Skeletal muscle tissue (tissue), 4 donors: ENCODE measurements around the gene C3orf22. TPM values are rescaled to one million over a fixed set of nuclear protein-coding genes. Genes with fewer than 3 reads are reported as not detected.

Source experiments
- H3K27ac ChIP-seq: one replicate; pipeline ENCODE4 v1.7.0; 2013; ENCODE audit warnings: mild to moderate bottlenecking, low read depth, low read length, inconsistent platforms
- H3K27me3 ChIP-seq, 3 donors: one replicate each; pipeline ENCODE4 v1.7.0; 2013; ENCODE audit warnings: low read length in 3 of 3; ENCODE audit not compliant: control insufficient read depth in 3 of 3, insufficient read depth in 3 of 3
- H3K36me3 ChIP-seq, 3 donors: one replicate each; pipeline ENCODE4 v1.7.0; 2013; ENCODE audit warnings: low read length in 3 of 3; ENCODE audit not compliant: control insufficient read depth in 3 of 3, insufficient read depth in 3 of 3
- H3K4me1 ChIP-seq, 3 donors: one replicate each; pipeline ENCODE4 v1.7.0; 2013; ENCODE audit warnings: low read length in 3 of 3, mild to moderate bottlenecking in 3 of 3; ENCODE audit not compliant: control insufficient read depth in 3 of 3, insufficient read depth in 3 of 3
- H3K4me3 ChIP-seq, 3 donors: one replicate each; pipeline ENCODE4 v1.7.0; 2013; ENCODE audit warnings: low read length in 3 of 3
- H3K9ac ChIP-seq, 3 donors: one replicate each; pipeline ENCODE4 v1.7.0; 2013; ENCODE audit warnings: low read length in 3 of 3, mild to moderate bottlenecking in 3 of 3, moderate library complexity in 2 of 3, low read depth in 1 of 3
- H3K9me3 ChIP-seq, 3 donors: one replicate each; pipeline ENCODE4 v1.7.0; 2013; ENCODE audit warnings: low read length in 3 of 3; ENCODE audit not compliant: control insufficient read depth in 3 of 3
- total RNA-seq: library from RNA; depleted of rRNA; stranded (reverse); fragments of >200 nt; gene quantifications from one replicate; pipeline ENCODE4 v1.2.3, GENCODE V29; 2014
- donor health status: Osteomylitis.

Gene C3orf22
- total RNA-seq, 1 donor from 2014 or later, result under 0.01 TPM

- H3K27me3 ChIP-seq, result no peaks in the 10 kb centered on the region
- H3K36me3 ChIP-seq, result no peaks in the 10 kb centered on the region
- H3K9me3 ChIP-seq, result no peaks in the 10 kb centered on the region
- no peaks in the 10 kb centered on the region for H3K4me1 ChIP-seq
- H3K27ac ChIP-seq, result no peak overlapping the region
- no peak overlapping the region for H3K4me3 ChIP-seq
- no peak overlapping the region for H3K9ac ChIP-seq
Measured at GRCh38 chr3:126557761-126558160, 971 bp downstream of the C3orf22 start.

DNA sequence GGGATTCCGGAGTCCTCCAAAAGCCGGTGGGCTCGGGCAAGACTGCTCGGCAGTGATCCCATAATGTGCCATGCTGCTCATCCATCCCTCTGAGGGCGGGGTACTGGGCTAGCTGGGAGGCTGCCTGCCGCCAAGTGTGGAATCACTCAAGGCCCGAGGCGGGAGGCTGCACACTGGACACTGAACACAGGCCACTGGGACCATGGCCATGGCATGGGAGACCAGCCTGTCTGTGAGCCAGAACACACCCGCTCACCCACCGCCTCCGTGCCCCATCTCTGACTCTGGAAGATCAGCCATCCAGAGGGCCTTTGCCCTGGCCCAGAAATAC, 1.4 kb downstream of the C3orf22 start:
- no peak overlapping the region for H3K9ac ChIP-seq
- no peaks in the 10 kb centered on the region for H3K4me1 ChIP-seq
- H3K4me3 ChIP-seq, result no peak overlapping the region
- no peak overlapping the region for H3K27ac ChIP-seq
- no peaks in the 10 kb centered on the region for H3K27me3 ChIP-seq
- H3K36me3 ChIP-seq, result no peaks in the 10 kb centered on the region
- H3K9me3 ChIP-seq, result no peaks in the 10 kb centered on the region

DNA sequence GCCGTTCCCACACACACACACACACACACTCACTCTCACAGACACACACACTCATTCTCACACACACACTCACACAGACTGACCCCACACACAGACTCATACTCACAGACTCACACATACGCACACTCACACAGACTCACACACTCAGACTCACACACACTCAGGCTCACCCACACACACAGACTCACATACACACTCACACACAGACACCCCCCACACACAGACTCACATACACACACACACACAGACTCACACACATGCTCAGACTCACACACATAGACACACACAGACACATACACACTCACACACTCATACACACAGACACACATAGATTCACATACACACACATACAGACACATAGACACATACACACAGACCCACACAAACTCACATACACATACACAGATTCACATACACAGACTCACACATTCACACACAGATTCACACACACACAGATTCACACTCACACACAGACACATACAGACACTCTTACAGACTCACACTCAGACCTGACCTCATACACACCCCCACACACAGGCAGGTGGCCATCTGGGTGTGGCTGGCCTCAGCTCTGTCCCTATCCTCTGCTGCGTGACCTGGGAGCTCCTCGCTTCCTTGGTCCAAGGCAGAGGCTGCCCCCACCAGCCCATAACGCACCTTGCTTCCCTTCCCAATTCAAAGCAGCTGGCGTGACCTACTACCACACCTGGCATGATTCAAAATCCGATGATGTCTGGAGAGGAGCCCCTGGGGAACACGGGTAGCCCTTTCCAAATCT, 1.9 kb downstream of the C3orf22 start:
- no peak overlapping the region for H3K27ac ChIP-seq
- no peak overlapping the region for H3K4me3 ChIP-seq
- no peak overlapping the region for H3K9ac ChIP-seq

GRCh38 chr3:126555795-126556636, 2.7 kb downstream of the C3orf22 start:
- Histone ChIP-seq H3K4me1 (peaks cover 0 to 9% (median 3%) of the 10 kb centered on the region in 3 donors), H3K27me3 (no peaks in the 10 kb centered on the region), H3K4me3 (no peak overlapping the region), H3K27ac (no peak overlapping the region), H3K36me3 (no peaks in the 10 kb centered on the region), H3K9ac (no peak overlapping the region), H3K9me3 (no peaks in the 10 kb centered on the region)

More for the DNA sequence above, 1.9 kb downstream of the C3orf22 start:
- Histone ChIP-seq H3K4me1 (peaks cover 0 to 2% (median 0%) of the 10 kb centered on the region in 3 donors), H3K36me3 (no peaks in the 10 kb centered on the region), H3K9me3 (no peaks in the 10 kb centered on the region), H3K27me3 (no peaks in the 10 kb centered on the region)

- H3K4me3 ChIP-seq, result no peak overlapping the region
- no peaks in the 10 kb centered on the region for H3K9me3 ChIP-seq
- no peak overlapping the region for H3K27ac ChIP-seq
- H3K9ac ChIP-seq, result no peak overlapping the region
- H3K27me3 ChIP-seq, result peaks cover 0 to 6% (median 0%) of the 10 kb centered on the region in 3 donors
- peaks cover 4 to 19% (median 7%) of the 10 kb centered on the region in 3 donors for H3K4me1 ChIP-seq
- H3K36me3 ChIP-seq, result no peaks in the 10 kb centered on the region
Measured at GRCh38 chr3:126554560-126555525, 3.9 kb downstream of the C3orf22 start.

- Histone ChIP-seq H3K27me3 (peaks cover 0 to 8% (median 5%) of the 10 kb centered on the region in 3 donors), H3K27ac (no peak overlapping the region), H3K9me3 (no peaks in the 10 kb centered on the region), H3K36me3 (no peaks in the 10 kb centered on the region), H3K4me3 (no peak overlapping the region), H3K9ac (no peak overlapping the region), H3K4me1 (peaks cover 4 to 20% (median 7%) of the 10 kb centered on the region in 3 donors)
Measured at GRCh38 chr3:126553284-126554084, 5.2 kb downstream of the C3orf22 start.

GRCh38 chr3:126552688-126553283, 5.9 kb downstream of the C3orf22 start:
- Histone ChIP-seq H3K27ac (no peak overlapping the region), H3K27me3 (peaks cover under 1 to 8% (median 5%) of the 10 kb centered on the region in 3 donors), H3K4me3 (no peak overlapping the region), H3K4me1 (peaks cover 4 to 20% (median 7%) of the 10 kb centered on the region in 3 donors), H3K36me3 (no peaks in the 10 kb centered on the region), H3K9me3 (no peaks in the 10 kb centered on the region), H3K9ac (no peak overlapping the region)

DNA sequence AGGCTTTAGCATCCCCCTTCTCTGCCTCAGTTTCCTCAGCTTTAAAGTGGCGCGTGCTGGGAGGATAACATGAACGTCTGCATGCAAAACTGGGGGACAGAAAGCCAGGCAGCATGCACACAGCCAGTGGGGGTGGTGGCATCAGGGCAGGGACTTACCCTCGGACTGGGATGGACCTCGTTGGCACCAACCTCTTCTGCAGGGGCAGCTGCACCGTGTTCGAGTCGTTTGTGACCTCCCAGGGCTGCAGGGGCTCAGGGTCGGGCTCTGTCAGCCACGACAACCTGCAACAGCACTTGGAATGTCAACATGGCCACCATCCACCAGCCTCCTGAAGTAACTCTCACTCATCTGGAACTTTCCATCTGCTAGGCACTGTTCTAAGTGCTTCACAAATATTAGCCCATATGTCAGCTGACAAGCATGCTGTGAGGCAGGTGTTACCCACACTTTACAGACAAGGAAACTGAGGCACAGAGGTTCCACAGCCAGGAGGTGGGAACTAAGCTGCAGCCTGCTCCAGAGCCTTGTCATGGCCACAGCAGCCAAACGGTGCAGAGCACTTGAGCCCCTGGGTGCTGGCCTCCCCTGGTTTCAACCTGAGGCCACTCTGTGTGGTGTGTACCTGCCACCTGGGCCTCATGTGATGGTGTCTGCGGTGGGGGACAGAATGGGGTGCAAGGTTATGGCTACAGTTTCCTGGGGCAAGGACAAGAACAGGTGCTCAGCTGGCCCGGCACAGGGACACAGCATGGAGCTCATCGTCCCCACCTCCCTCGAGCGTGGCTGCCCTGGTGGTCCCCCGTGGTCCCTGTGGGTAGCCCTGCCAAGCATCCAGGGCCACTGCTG, 6.7 kb downstream of the C3orf22 start:
- H3K4me3 ChIP-seq, result no peak overlapping the region
- H3K9me3 ChIP-seq, result no peaks in the 10 kb centered on the region
- H3K9ac ChIP-seq, result no peak overlapping the region
- H3K36me3 ChIP-seq, result no peaks in the 10 kb centered on the region
- peaks cover 2 to 8% (median 5%) of the 10 kb centered on the region in 3 donors for H3K27me3 ChIP-seq
- H3K4me1 ChIP-seq, result peaks cover 4 to 20% (median 7%) of the 10 kb centered on the region in 3 donors
- H3K27ac ChIP-seq, result no peak overlapping the region
